Nephron (organoid): Measurements from ENCODE around the gene NXNL2.

ENCODE experiments used
- H3K27ac Mint-ChIP-seq, 3 experiments: 2 replicates each; pipeline ENCODE4 v1.8.0; 2020; ENCODE audit warnings: mixed read lengths in 3 of 3, mild to moderate bottlenecking in 2 of 3, moderate library complexity in 1 of 3
- H3K27me3 Mint-ChIP-seq: 2 replicates; pipeline ENCODE4 v1.8.0; 2021; ENCODE audit warnings: low read depth, mild to moderate bottlenecking, moderate library complexity, mixed read lengths
- H3K36me3 Mint-ChIP-seq: 2 replicates; pipeline ENCODE4 v1.8.0; 2020; ENCODE audit warnings: low read depth, mixed read lengths
- H3K4me1 Mint-ChIP-seq: 2 replicates; pipeline ENCODE4 v1.8.0; 2020; ENCODE audit warnings: mixed read lengths
- H3K4me3 Mint-ChIP-seq, 3 experiments: 2 replicates each; pipeline ENCODE4 v1.8.0; 2020; ENCODE audit warnings: mild to moderate bottlenecking in 3 of 3, mixed read lengths in 3 of 3, moderate library complexity in 2 of 3
- H3K9me3 Mint-ChIP-seq: 2 replicates; pipeline ENCODE4 v1.8.0; 2020; ENCODE audit warnings: mixed read lengths
- TF ChIP-seq, protein P1 (sequence below), 3 experiments: fragments of 200-600 bp; sonication (generic); IDR thresholded peaks; one replicate each; pipeline ENCODE4 v1.5.0; 2021; ENCODE audit warnings: antibody characterized with exemption in 3 of 3; ENCODE audit not compliant: unreplicated experiment in 3 of 3

The NXNL2 gene

DNA sequence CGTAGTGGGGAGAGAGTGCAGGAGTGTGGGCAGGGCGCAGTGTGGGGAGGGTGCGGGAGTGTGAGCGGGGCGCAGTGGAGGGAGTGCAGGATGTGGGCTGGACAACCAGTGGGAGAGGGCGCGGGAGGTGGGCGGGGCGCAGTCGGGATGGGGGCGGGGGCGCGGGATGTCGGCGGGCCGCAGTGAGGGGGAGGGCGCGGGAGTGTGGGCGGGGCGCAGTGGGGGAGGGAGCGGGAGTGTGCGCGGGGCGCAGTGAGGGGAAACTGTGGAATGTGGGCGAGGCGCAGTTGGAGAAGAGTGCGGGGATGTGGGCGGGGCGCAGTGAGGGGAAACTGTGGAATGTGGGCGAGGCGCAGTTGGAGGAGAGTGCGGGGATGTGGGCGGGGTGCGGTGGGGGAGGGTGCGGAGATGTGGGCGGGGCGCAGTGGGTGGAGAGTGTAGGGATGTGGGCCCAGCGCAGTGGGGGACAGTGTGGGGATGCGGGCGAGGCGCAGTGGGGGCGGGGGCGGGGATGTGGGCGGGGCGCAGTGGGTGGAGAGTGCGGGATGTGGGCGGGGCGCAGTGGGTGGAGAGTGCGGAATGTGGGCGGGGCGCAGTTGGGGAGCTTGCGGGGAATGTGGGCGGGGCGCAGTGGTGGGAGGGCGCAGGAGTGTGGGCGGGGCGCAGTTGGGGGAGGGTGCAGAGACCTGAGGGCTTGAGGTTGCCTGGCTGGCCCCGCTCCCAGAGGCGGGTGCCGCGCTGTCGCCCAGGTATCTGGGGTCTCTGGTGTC, at the start of gene NXNL2:
TSS of gene NXNL2 (plus strand) at position 723 of the 770 bp plus-strand sequence. CDS start 257 bp downstream, outside the sequence.
- H3K4me3 Mint-ChIP-seq = peak within 1 kb of the TSS; percentile 88 to 93 (median 88)
- peaks cover 48% of the 10 kb centered on the region for H3K4me1 Mint-ChIP-seq
- H3K27me3 Mint-ChIP-seq = peaks cover 35% of the 10 kb centered on the region
- peak within 1 kb of the TSS; percentile 93 to 94 (median 93) for H3K27ac Mint-ChIP-seq
- no peaks in the 10 kb centered on the region for H3K9me3 Mint-ChIP-seq
- no peaks in the 10 kb centered on the region for H3K36me3 Mint-ChIP-seq
- TF ChIP-seq, protein P1, sequence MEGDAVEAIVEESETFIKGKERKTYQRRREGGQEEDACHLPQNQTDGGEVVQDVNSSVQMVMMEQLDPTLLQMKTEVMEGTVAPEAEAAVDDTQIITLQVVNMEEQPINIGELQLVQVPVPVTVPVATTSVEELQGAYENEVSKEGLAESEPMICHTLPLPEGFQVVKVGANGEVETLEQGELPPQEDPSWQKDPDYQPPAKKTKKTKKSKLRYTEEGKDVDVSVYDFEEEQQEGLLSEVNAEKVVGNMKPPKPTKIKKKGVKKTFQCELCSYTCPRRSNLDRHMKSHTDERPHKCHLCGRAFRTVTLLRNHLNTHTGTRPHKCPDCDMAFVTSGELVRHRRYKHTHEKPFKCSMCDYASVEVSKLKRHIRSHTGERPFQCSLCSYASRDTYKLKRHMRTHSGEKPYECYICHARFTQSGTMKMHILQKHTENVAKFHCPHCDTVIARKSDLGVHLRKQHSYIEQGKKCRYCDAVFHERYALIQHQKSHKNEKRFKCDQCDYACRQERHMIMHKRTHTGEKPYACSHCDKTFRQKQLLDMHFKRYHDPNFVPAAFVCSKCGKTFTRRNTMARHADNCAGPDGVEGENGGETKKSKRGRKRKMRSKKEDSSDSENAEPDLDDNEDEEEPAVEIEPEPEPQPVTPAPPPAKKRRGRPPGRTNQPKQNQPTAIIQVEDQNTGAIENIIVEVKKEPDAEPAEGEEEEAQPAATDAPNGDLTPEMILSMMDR (IDR thresholded peaks at IDR 0.05; ENCODE audit: unreplicated experiment in 3 of 3) = no peak

DNA sequence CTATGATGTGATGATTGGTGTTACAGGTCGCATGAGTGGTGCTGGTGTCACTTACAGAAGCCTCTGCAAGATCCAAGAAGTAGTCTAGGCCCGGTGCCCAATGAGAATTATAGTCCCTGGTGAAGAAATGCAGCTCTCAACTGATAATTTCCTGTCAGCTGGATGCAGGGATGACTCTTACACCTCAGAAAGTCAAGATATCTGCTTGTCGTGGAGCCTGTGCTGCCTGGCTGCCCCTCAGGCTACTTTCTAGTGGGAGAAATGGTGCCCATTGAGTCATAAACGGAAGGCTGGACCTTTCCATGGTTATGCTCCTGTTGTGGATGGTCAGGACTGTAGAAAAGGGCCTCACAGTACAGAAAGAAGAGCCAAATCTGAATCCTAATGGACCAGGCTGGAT, 46.8 kb upstream of the NXNL2 start:
- H3K9me3 Mint-ChIP-seq = no peaks in the 10 kb centered on the region
- TF ChIP-seq, protein P1 (IDR thresholded peaks at IDR 0.05; ENCODE audit: unreplicated experiment in 3 of 3) = no peak
- peaks cover 6% of the 10 kb centered on the region for H3K4me1 Mint-ChIP-seq
- no peaks in the 10 kb centered on the region for H3K27me3 Mint-ChIP-seq
- H3K4me3 Mint-ChIP-seq = no peak overlapping the region
- peaks cover 49% of the 10 kb centered on the region for H3K36me3 Mint-ChIP-seq
- no peak overlapping the region for H3K27ac Mint-ChIP-seq

DNA sequence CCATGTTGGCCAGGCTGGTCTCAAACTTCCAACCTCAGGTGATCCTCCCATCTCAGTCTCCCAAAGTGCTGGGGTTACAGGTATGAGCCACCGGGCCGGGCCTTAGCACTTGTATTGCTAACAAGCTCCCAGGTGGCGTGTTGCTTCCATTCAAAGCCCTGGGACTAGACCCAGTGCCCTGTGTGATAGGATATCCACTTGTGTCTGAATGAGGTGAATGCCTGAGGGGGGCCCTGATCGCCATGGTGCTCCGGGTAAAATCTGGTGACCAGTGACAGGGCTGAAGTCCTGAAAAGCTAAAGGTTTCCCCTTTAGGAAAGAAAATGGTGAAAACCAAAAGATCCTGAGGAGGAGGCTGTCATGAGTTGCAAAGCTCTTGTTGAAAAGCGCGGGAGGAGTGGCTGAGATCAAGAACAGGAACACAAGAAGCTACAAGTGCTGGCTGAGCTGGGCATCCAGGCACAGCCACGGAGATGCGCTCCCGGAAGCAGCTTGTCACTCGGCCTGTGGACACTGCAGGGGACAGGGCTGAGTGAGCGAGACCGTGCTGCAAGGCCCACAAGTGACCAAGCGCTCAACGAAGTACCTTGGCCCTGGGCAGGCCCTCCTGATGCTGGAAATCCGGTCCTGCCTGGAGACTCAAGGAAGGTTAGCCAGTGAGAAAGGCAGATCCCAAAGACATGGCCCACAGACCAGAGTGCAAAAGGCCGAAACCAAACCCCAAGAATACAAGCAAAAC, 39.8 kb upstream of the NXNL2 start:
- Mint-ChIP-seq H3K27ac (no peak overlapping the region), H3K4me1 (no peaks in the 10 kb centered on the region), H3K4me3 (no peak overlapping the region), H3K9me3 (no peaks in the 10 kb centered on the region), H3K36me3 (peaks cover 8% of the 10 kb centered on the region), H3K27me3 (no peaks in the 10 kb centered on the region)
- TF ChIP-seq, protein P1 (IDR thresholded peaks at IDR 0.05; ENCODE audit: unreplicated experiment in 3 of 3) = no peak

DNA sequence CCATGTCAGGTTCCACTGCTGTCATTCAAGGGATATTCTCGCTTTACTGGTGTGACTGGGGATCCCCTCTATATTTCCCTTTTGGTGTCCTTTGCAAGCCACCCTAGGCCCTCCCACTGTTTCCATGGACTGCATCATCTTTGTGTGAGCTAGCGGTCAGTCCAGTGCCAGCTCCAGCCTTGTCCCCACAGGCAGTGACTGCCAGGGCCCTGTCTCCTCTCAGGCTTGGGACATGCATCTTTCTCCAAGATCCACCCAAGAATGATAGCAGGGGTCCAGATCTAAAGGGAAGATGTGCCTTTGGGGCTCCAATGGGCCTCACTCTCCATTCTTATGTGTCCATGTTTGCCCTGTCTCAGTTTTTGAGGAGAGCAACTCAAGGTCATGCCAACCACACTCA, 37.8 kb upstream of the NXNL2 start:
- Mint-ChIP-seq H3K4me1 (peaks cover 3% of the 10 kb centered on the region), H3K27ac (no peak overlapping the region), H3K36me3 (no peaks in the 10 kb centered on the region), H3K9me3 (no peaks in the 10 kb centered on the region), H3K4me3 (no peak overlapping the region), H3K27me3 (no peaks in the 10 kb centered on the region)
- TF ChIP-seq, protein P1 (IDR thresholded peaks at IDR 0.05; ENCODE audit: unreplicated experiment in 3 of 3) = no peak

DNA sequence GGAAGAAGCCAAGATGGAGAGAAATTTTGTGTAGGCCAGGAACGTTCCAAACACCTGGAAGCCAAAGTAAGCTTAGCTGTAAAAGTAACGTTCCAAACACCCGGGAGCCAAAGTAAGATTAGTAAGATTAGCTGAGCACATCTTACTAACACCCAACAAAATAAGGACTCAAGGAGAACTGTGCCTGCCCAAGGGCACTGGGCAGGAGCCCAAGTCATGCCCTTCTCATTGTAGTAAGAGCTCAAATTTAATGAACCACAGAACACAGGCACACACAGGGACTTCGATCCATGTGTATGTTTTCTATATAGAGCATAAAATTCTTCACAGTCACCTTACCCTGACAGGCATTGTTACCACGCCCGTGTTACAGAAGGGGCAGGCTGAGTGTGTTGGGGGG, 36.1 kb upstream of the NXNL2 start:
- H3K27ac Mint-ChIP-seq = no peak overlapping the region
- H3K27me3 Mint-ChIP-seq = no peaks in the 10 kb centered on the region
- H3K4me3 Mint-ChIP-seq = no peak overlapping the region
- no peaks in the 10 kb centered on the region for H3K36me3 Mint-ChIP-seq
- peaks cover 15% of the 10 kb centered on the region for H3K4me1 Mint-ChIP-seq
- TF ChIP-seq, protein P1 (IDR thresholded peaks at IDR 0.05; ENCODE audit: unreplicated experiment in 3 of 3) = no peak
- no peaks in the 10 kb centered on the region for H3K9me3 Mint-ChIP-seq
